CD14-positive monocyte (primary cell): ENCODE data around the gene MYL11. TPM values are rescaled to one million over a fixed set of nuclear protein-coding genes. Genes with fewer than 3 reads are reported as not detected.
A peak's percentile ranks its signal among the peaks of the same experiment; 100 is the strongest.

Source experiments
- DNase-seq, 3 donors: peaks; one replicate each; pipeline ENCODE4 v3.0.0-alpha.2; 2011 to 2022
- H2AFZ ChIP-seq: 2 replicates; pipeline ENCODE4 v1.6.0; 2012; ENCODE audit warnings: mild to moderate bottlenecking, low read depth, low read length, inconsistent platforms; ENCODE audit not compliant: insufficient read depth, poor library complexity, severe bottlenecking
- H3K27ac ChIP-seq, 2 donors: 1 replicate in 1 of 2; 2 replicates in 1 of 2; pipeline ENCODE4 v1.5.1; 2012 to 2013; ENCODE audit warnings: low read length in 2 of 2, control low read depth in 1 of 2, inconsistent platforms in 1 of 2, low read depth in 1 of 2, mild to moderate bottlenecking in 1 of 2
- H3K27me3 ChIP-seq, 2 donors: one replicate each; pipeline versions ENCODE4 v1.6.0 to v1.6.1; 2011 to 2013; ENCODE audit warnings: low read length in 2 of 2; ENCODE audit not compliant: control insufficient read depth in 2 of 2, insufficient read depth in 2 of 2
- H3K36me3 ChIP-seq, 2 donors: replicated peaks in 1 of 2; 1 replicate in 1 of 2; 2 replicates in 1 of 2; pipeline versions ENCODE4 v1.5.1 to v1.6.1; 2012 to 2013; ENCODE audit warnings: low read length in 2 of 2, control low read depth in 1 of 2, inconsistent platforms in 1 of 2, mild to moderate bottlenecking in 1 of 2; ENCODE audit not compliant: insufficient read depth in 2 of 2, control insufficient read depth in 1 of 2
- H3K4me1 ChIP-seq, 2 donors: 1 replicate in 1 of 2; 2 replicates in 1 of 2; pipeline versions ENCODE4 v1.5.1 to v1.6.1; 2012 to 2013; ENCODE audit warnings: low read length in 2 of 2, control low read depth in 1 of 2, inconsistent platforms in 1 of 2, mild to moderate bottlenecking in 1 of 2, moderate library complexity in 1 of 2; ENCODE audit not compliant: insufficient read depth in 2 of 2, control insufficient read depth in 1 of 2
- H3K4me2 ChIP-seq: replicated peaks from 2 replicates; pipeline ENCODE3; 2012; ENCODE audit warnings: low read length, moderate library complexity, mild to moderate bottlenecking; ENCODE audit not compliant: poor library complexity, severe bottlenecking; ENCODE audit errors: extremely low read depth
- H3K4me3 ChIP-seq, 3 experiments: fragments of 200-600 bp in 1 of 3; sonication (generic) in 1 of 3; replicated peaks in 1 of 3; 1 replicate in 2 of 3; 2 replicates in 1 of 3; pipeline ENCODE4 v1.5.1; 2011 to 2013; ENCODE audit warnings: low read length in 3 of 3, mild to moderate bottlenecking in 3 of 3, control low read depth in 2 of 3, low read depth in 2 of 3, inconsistent platforms in 1 of 3, moderate library complexity in 1 of 3
- H3K79me2 ChIP-seq: 2 replicates; pipeline ENCODE4 v1.6.0; 2012; ENCODE audit warnings: mild to moderate bottlenecking, control low read depth, inconsistent platforms, low read length, moderate library complexity; ENCODE audit not compliant: insufficient read depth
- H3K9ac ChIP-seq: 2 replicates; pipeline ENCODE4 v1.6.0; 2017; ENCODE audit warnings: low read length, mild to moderate bottlenecking; ENCODE audit not compliant: insufficient read depth, poor library complexity, severe bottlenecking
- H3K9me3 ChIP-seq, 2 donors: replicated peaks in 1 of 2; 1 replicate in 1 of 2; 2 replicates in 1 of 2; pipeline versions ENCODE4 v1.5.1 to v1.6.1; 2012 to 2013; ENCODE audit warnings: low read length in 2 of 2, control low read depth in 1 of 2; ENCODE audit not compliant: control insufficient read depth in 1 of 2, insufficient read depth in 1 of 2
- H4K20me1 ChIP-seq: 2 replicates; pipeline ENCODE4 v1.6.0; 2012; ENCODE audit warnings: mild to moderate bottlenecking, low read length, control low read depth, moderate library complexity; ENCODE audit not compliant: insufficient read depth
- H3K27ac Mint-ChIP-seq, 7 donors: one replicate each; pipeline ENCODE4 v1.8.0; 2020; ENCODE audit warnings: mild to moderate bottlenecking in 7 of 7, mixed read lengths in 7 of 7, moderate library complexity in 6 of 7, inconsistent platforms in 2 of 7
- H3K27me3 Mint-ChIP-seq, 3 donors: one replicate each; pipeline ENCODE4 v1.8.0; 2021 to 2022; ENCODE audit warnings: low read depth in 3 of 3, mild to moderate bottlenecking in 3 of 3, mixed read lengths in 3 of 3, moderate library complexity in 3 of 3, inconsistent platforms in 1 of 3
- H3K36me3 Mint-ChIP-seq, 2 donors: one replicate each; pipeline ENCODE4 v1.8.0; 2020; ENCODE audit warnings: mixed read lengths in 2 of 2, inconsistent platforms in 1 of 2, mild to moderate bottlenecking in 1 of 2
- H3K4me1 Mint-ChIP-seq: one replicate; pipeline ENCODE4 v1.8.0; 2020; ENCODE audit warnings: mild to moderate bottlenecking, mixed read lengths
- H3K4me3 Mint-ChIP-seq, 2 donors: one replicate each; pipeline ENCODE4 v1.8.0; 2020; ENCODE audit warnings: mild to moderate bottlenecking in 2 of 2, mixed read lengths in 2 of 2, moderate library complexity in 1 of 2
- H3K9me3 Mint-ChIP-seq, 7 donors: one replicate each; pipeline ENCODE4 v1.8.0; 2020 to 2022; ENCODE audit warnings: mixed read lengths in 7 of 7, mild to moderate bottlenecking in 6 of 7, moderate library complexity in 6 of 7, inconsistent platforms in 2 of 7
- CTCF ChIP-seq: fragments of 200-600 bp; IDR thresholded peaks from one replicate; pipeline ENCODE4 v1.8.0; 2022; ENCODE audit warnings: antibody characterized with exemption, mild to moderate bottlenecking
- WGBS: methylation state at CpG from one replicate; pipeline ENCODE4 v1.1.5; 2013; ENCODE audit warnings: missing lambda C conversion rate; ENCODE audit not compliant: insufficient coverage; 5-methylcytosine and 5-hydroxymethylcytosine counted together
- intact Hi-C, 2 donors: fragments of 100-400 bp; cut with micrococcal nuclease; formaldehyde crosslinking; loops; one replicate each; pipeline versions ENCODE4 v1.15.0 to v1.15.1; 2023
- polyA plus RNA-seq, 3 donors: library from polyadenylated mRNA; depleted of rRNA in 1 of 3; unstranded in 2 of 3; stranded (reverse) in 1 of 3; fragments of 300-500 nt in 2 of 3; fragments of >200 nt in 1 of 3; fragmentation: Illumina TruSeq in 2 of 3; gene quantifications; 1 replicate in 2 of 3; 2 replicates in 1 of 3; pipeline ENCODE4 v1.2.3, GENCODE V29; 2012 to 2021

The MYL11 gene
- polyA plus RNA-seq, 3 donors = 1.6 to 1.9 TPM; not detected in 1

GRCh38 chr16:30372725-30373124 lies 1.9 kb upstream of the MYL11 start:
- Mint-ChIP-seq H3K27me3 (peaks cover 0 to 6% (median 0%) of the 10 kb centered on the region in 3 donors), H3K4me1 (peaks cover 35% of the 10 kb centered on the region), H3K27ac (peak overlapping the region in 3 of 7 donors; percentile 9 to 43 (median 28))

GRCh38 chr16:30375864-30376263 lies 1.3 kb downstream of the MYL11 start:
- no peak overlapping the region for H3K4me2 ChIP-seq
- no peaks in the 10 kb centered on the region for H3K9me3 Mint-ChIP-seq
- no peaks in the 10 kb centered on the region for H3K27me3 ChIP-seq
- peaks cover 30% of the 10 kb centered on the region for H3K4me1 Mint-ChIP-seq
- H2AFZ ChIP-seq = no peak overlapping the region
- no peak for TF ChIP-seq CTCF
- H3K4me3 ChIP-seq = no peak overlapping the region
- intact Hi-C loops = loop anchor here (10.0 kb wide), 2 partner anchors 279 to 339 kb away; partner anchors contain the start of genes FBRS (in 1 of the 2) and PRR14 (in 1 of the 2)
- no peaks in the 10 kb centered on the region for H4K20me1 ChIP-seq
- H3K4me1 ChIP-seq = peaks cover 31 to 38% of the 10 kb centered on the region in 2 donors
- no peaks in the 10 kb centered on the region for H3K36me3 Mint-ChIP-seq
- peaks cover 7% of the 10 kb centered on the region for H3K79me2 ChIP-seq
- H3K9ac ChIP-seq = no peak overlapping the region
- H3K27me3 Mint-ChIP-seq = peaks cover 0 to 6% (median 0%) of the 10 kb centered on the region in 3 donors
- DNase-seq = peak in 1 of 3 donors; percentile 4
- peak overlapping the region in 1 of 7 donors; percentile 37 for H3K27ac Mint-ChIP-seq
- H3K27ac ChIP-seq = no peak overlapping the region
- no peak overlapping the region for H3K4me3 Mint-ChIP-seq
- H3K9me3 ChIP-seq = no peaks in the 10 kb centered on the region
- 90% methylated on average over 4 of the region's 8 CpGs for WGBS
- no peaks in the 10 kb centered on the region for H3K36me3 ChIP-seq

More at GRCh38 chr16:30372725-30373124, 1.9 kb upstream of the MYL11 start:
- Histone ChIP-seq H3K27ac (no peak overlapping the region), H3K79me2 (peaks cover 24% of the 10 kb centered on the region), H3K27me3 (no peaks in the 10 kb centered on the region), H2AFZ (no peak overlapping the region), H3K9ac (no peak overlapping the region), H3K9me3 (no peaks in the 10 kb centered on the region), H3K36me3 (peaks cover 0 to 1% of the 10 kb centered on the region in 2 donors), H4K20me1 (peaks cover 14% of the 10 kb centered on the region), H3K4me2 (no peak overlapping the region), H3K4me3 (no peak overlapping the region), H3K4me1 (peaks cover 29 to 39% of the 10 kb centered on the region in 2 donors)
- TF ChIP-seq CTCF = no peak
- Mint-ChIP-seq H3K9me3 (peaks cover 0 to 3% (median 0%) of the 10 kb centered on the region in 7 donors), H3K4me3 (peak overlapping the region in 1 of 2 donors; percentile 31), H3K36me3 (no peaks in the 10 kb centered on the region)
- no peak for DNase-seq
- intact Hi-C loops = loop anchor here (10.0 kb wide), 2 partner anchors 282 to 342 kb away; partner anchors contain the start of genes FBRS (in 1 of the 2) and PRR14 (in 1 of the 2)
- 100% methylated on average over 3 of the region's 5 CpGs for WGBS
